ENCODE data around the gene FKBP2.

The FKBP2 gene

GRCh38 chr11:64265176-64266160 lies 24.6 kb downstream of the FKBP2 start:
- TF ChIP-seq GATA2 (IDR thresholded peaks at IDR 0.05; ENCODE audit: low read depth, low read length) (no peak), GATA3 (IDR thresholded peaks at IDR 0.05; ENCODE audit: low read depth, low read length) (no peak)

GRCh38 chr11:64266339-64266738 lies 25.4 kb downstream of the FKBP2 start:
- no peak for TF ChIP-seq GATA2 (IDR thresholded peaks at IDR 0.05; ENCODE audit: low read depth, low read length)
- TF ChIP-seq GATA3 (IDR thresholded peaks at IDR 0.05; ENCODE audit: low read depth, low read length) = no peak

- TF ChIP-seq GATA2 (IDR thresholded peaks at IDR 0.05; ENCODE audit: low read depth, low read length) = no peak
- TF ChIP-seq GATA3 (IDR thresholded peaks at IDR 0.05; ENCODE audit: low read depth, low read length) = no peak
Observed at GRCh38 chr11:64267207-64267945, 26.5 kb downstream of the FKBP2 start.

GRCh38 chr11:64268025-64268892 lies 27.4 kb downstream of the FKBP2 start:
- TF ChIP-seq GATA2 (IDR thresholded peaks at IDR 0.05; ENCODE audit: low read depth, low read length) = peak; percentile 96
- TF ChIP-seq GATA3 (IDR thresholded peaks at IDR 0.05; ENCODE audit: low read depth, low read length) = no peak

GRCh38 chr11:64268893-64269539 lies 28.1 kb downstream of the FKBP2 start:
- TF ChIP-seq GATA2 (IDR thresholded peaks at IDR 0.05; ENCODE audit: low read depth, low read length) (no peak), GATA3 (IDR thresholded peaks at IDR 0.05; ENCODE audit: low read depth, low read length) (no peak)

GRCh38 chr11:64269540-64270220 lies 28.8 kb downstream of the FKBP2 start:
- TF ChIP-seq GATA3 (IDR thresholded peaks at IDR 0.05; ENCODE audit: low read depth, low read length) = no peak
- TF ChIP-seq GATA2 (IDR thresholded peaks at IDR 0.05; ENCODE audit: low read depth, low read length) = no peak

- TF ChIP-seq GATA3 (IDR thresholded peaks at IDR 0.05; ENCODE audit: low read depth, low read length) (no peak), GATA2 (IDR thresholded peaks at IDR 0.05; ENCODE audit: low read depth, low read length) (no peak)
Observed at GRCh38 chr11:64275031-64275800, 34.3 kb downstream of the FKBP2 start.

GRCh38 chr11:64275841-64276240 lies 34.9 kb downstream of the FKBP2 start:
- no peak for TF ChIP-seq GATA3 (IDR thresholded peaks at IDR 0.05; ENCODE audit: low read depth, low read length)
- TF ChIP-seq GATA2 (IDR thresholded peaks at IDR 0.05; ENCODE audit: low read depth, low read length) = no peak

GRCh38 chr11:64276653-64277431 lies 35.9 kb downstream of the FKBP2 start:
- TF ChIP-seq GATA2 (IDR thresholded peaks at IDR 0.05; ENCODE audit: low read depth, low read length) (no peak), GATA3 (IDR thresholded peaks at IDR 0.05; ENCODE audit: low read depth, low read length) (no peak)

GRCh38 chr11:64278576-64279190 lies 37.8 kb downstream of the FKBP2 start:
- TF ChIP-seq GATA3 (IDR thresholded peaks at IDR 0.05; ENCODE audit: low read depth, low read length) (no peak), GATA2 (IDR thresholded peaks at IDR 0.05; ENCODE audit: low read depth, low read length) (no peak)
